Retinal pigment epithelial cell (primary cell): Measurements from ENCODE around the gene IMPACT.

ENCODE experiments used
- DNase-seq: peaks from one replicate; pipeline ENCODE4 v3.0.0-alpha.2; 2010; ENCODE audit warnings: low read depth
- H3K4me3 ChIP-seq: 2 replicates; pipeline ENCODE4 v1.5.1; 2011; ENCODE audit warnings: mild to moderate bottlenecking, low read length, control low read depth, moderate library complexity
- CTCF ChIP-seq: conservative IDR thresholded peaks from 2 replicates; pipeline ENCODE4 v1.5.1; 2011; ENCODE audit warnings: low read depth, low read length, control low read depth, inconsistent platforms

The IMPACT gene

GRCh38 chr18:24459772-24460171 lies 33.3 kb downstream of the IMPACT start:
- no peak for TF ChIP-seq CTCF
- DNase-seq = no peak
- H3K4me3 ChIP-seq = no peak overlapping the region

- no peak for TF ChIP-seq CTCF
- no peak for DNase-seq
These were observed 33.9 kb downstream of the IMPACT start, which contains the start of gene HRH4 for GRCh38 chr18:24460388-24460787. HRH4 (plus strand) TSS chr18:24460637; CDS start chr18:24460729, 92 bp downstream.

GRCh38 chr18:24461996-24462395 lies 35.5 kb downstream of the IMPACT start:
- H3K4me3 ChIP-seq = no peak overlapping the region
- no peak for TF ChIP-seq CTCF

More at GRCh38 chr18:24460388-24460787, 33.9 kb downstream of the IMPACT start, which contains the start of gene HRH4:
- no peak within 1 kb of the TSS for H3K4me3 ChIP-seq

GRCh38 chr18:24462838-24463775 lies 36.6 kb downstream of the IMPACT start:
- peak; percentile 43 for DNase-seq
- H3K4me3 ChIP-seq = no peak overlapping the region
- TF ChIP-seq CTCF = no peak

More at GRCh38 chr18:24461996-24462395, 35.5 kb downstream of the IMPACT start:
- no peak for DNase-seq

GRCh38 chr18:24465486-24465885 lies 39.0 kb downstream of the IMPACT start:
- no peak overlapping the region for H3K4me3 ChIP-seq
- TF ChIP-seq CTCF = no peak
- no peak for DNase-seq

GRCh38 chr18:24466771-24467170 lies 40.3 kb downstream of the IMPACT start:
- H3K4me3 ChIP-seq = no peak overlapping the region
- no peak for DNase-seq
- no peak for TF ChIP-seq CTCF

- DNase-seq = no peak
- TF ChIP-seq CTCF = no peak
- no peak overlapping the region for H3K4me3 ChIP-seq
These were observed 43.6 kb downstream of the IMPACT start for GRCh38 chr18:24470022-24470618.
